ENCODE measurements around the gene RNF213.

Gene RNF213

GRCh38 chr17:80267391-80267790, 6.7 kb downstream of the RNF213 start:
- no peak overlapping the region for H3K27ac ChIP-seq (ENCODE audit: low read depth, low read length)
- no peaks in the 10 kb centered on the region for H3K9me2 ChIP-seq (replicated peaks; ENCODE audit: insufficient read depth, low read length)
- H3K4me2 ChIP-seq (ENCODE audit: low read depth, low read length, poor library complexity, severe bottlenecking), result no peak overlapping the region
- no peak overlapping the region for H3K4me3 ChIP-seq (ENCODE audit: insufficient read depth, low read length, poor library complexity, severe bottlenecking)
- no peak for TF ChIP-seq EZH2phosphoT487 (conservative IDR thresholded peaks at IDR 0.05; ENCODE audit: low read length)
- no peak for TF ChIP-seq CTCF (IDR thresholded peaks at IDR 0.05; ENCODE audit: insufficient read depth, low read length, poor library complexity, severe bottlenecking)
- H3K9me3 ChIP-seq (ENCODE audit: insufficient read depth, low read length), result no peaks in the 10 kb centered on the region
- H3K79me2 ChIP-seq (ENCODE audit: insufficient read depth, low read length), result no peaks in the 10 kb centered on the region
- H4K20me1 ChIP-seq (ENCODE audit: low read depth, low read length), result no peaks in the 10 kb centered on the region
- H3K36me3 ChIP-seq (ENCODE audit: low read length), result no peaks in the 10 kb centered on the region
- H3F3A ChIP-seq (ENCODE audit: insufficient read depth), result no peaks in the 10 kb centered on the region
- H2AFZ ChIP-seq (ENCODE audit: low read depth, low read length, severe bottlenecking), result no peak overlapping the region
- H3K27me3 ChIP-seq (ENCODE audit: low read length), result no peaks in the 10 kb centered on the region
- H3K9ac ChIP-seq (ENCODE audit: low read length), result no peak overlapping the region

DNA sequence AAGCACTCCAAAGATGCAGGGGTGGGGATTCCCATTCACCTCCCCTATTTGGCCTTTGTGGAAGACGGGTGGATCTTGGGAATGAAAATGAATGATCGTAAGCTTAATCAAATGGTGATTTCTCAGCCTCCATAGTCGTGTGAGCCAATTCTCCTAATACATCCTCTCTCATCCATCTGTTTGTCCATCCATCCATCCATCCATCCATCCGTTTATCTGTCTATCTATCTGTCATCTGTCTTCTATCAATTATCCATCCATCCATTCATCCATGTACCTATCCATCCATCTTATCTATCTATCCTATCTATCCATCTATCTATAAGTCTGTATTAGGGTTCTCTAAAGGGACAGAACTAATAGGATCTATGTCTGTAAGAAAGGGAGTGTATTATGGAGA, 7.8 kb downstream of the RNF213 start:
- no peaks in the 10 kb centered on the region for H3K79me2 ChIP-seq (ENCODE audit: insufficient read depth, low read length)
- no peak overlapping the region for H2AFZ ChIP-seq (ENCODE audit: low read depth, low read length, severe bottlenecking)
- no peaks in the 10 kb centered on the region for H3K27me3 ChIP-seq (ENCODE audit: low read length)
- TF ChIP-seq EZH2phosphoT487 (conservative IDR thresholded peaks at IDR 0.05; ENCODE audit: low read length) (no peak), CTCF (IDR thresholded peaks at IDR 0.05; ENCODE audit: insufficient read depth, low read length, poor library complexity, severe bottlenecking) (no peak)
- H3K9me2 ChIP-seq (replicated peaks; ENCODE audit: insufficient read depth, low read length), result no peaks in the 10 kb centered on the region
- H3K4me2 ChIP-seq (ENCODE audit: low read depth, low read length, poor library complexity, severe bottlenecking), result no peak overlapping the region
- no peak overlapping the region for H3K4me3 ChIP-seq (ENCODE audit: insufficient read depth, low read length, poor library complexity, severe bottlenecking)
- no peaks in the 10 kb centered on the region for H3F3A ChIP-seq (ENCODE audit: insufficient read depth)
- H3K36me3 ChIP-seq (ENCODE audit: low read length), result no peaks in the 10 kb centered on the region
- H3K9ac ChIP-seq (ENCODE audit: low read length), result no peak overlapping the region
- H3K9me3 ChIP-seq (ENCODE audit: insufficient read depth, low read length), result no peaks in the 10 kb centered on the region
- H4K20me1 ChIP-seq (ENCODE audit: low read depth, low read length), result no peaks in the 10 kb centered on the region
- H3K27ac ChIP-seq (ENCODE audit: low read depth, low read length), result no peak overlapping the region

GRCh38 chr17:80269405-80269807, 8.8 kb downstream of the RNF213 start:
- Histone ChIP-seq H3K36me3 (ENCODE audit: low read length) (no peaks in the 10 kb centered on the region), H3K9me2 (replicated peaks; ENCODE audit: insufficient read depth, low read length) (no peaks in the 10 kb centered on the region), H2AFZ (ENCODE audit: low read depth, low read length, severe bottlenecking) (no peak overlapping the region), H3K9ac (ENCODE audit: low read length) (no peak overlapping the region), H3F3A (ENCODE audit: insufficient read depth) (no peaks in the 10 kb centered on the region), H3K79me2 (ENCODE audit: insufficient read depth, low read length) (no peaks in the 10 kb centered on the region), H4K20me1 (ENCODE audit: low read depth, low read length) (no peaks in the 10 kb centered on the region), H3K9me3 (ENCODE audit: insufficient read depth, low read length) (no peaks in the 10 kb centered on the region), H3K4me2 (ENCODE audit: low read depth, low read length, poor library complexity, severe bottlenecking) (no peak overlapping the region), H3K27me3 (ENCODE audit: low read length) (no peaks in the 10 kb centered on the region), H3K4me3 (ENCODE audit: insufficient read depth, low read length, poor library complexity, severe bottlenecking) (no peak overlapping the region), H3K27ac (ENCODE audit: low read depth, low read length) (no peak overlapping the region)
- no peak for TF ChIP-seq CTCF (IDR thresholded peaks at IDR 0.05; ENCODE audit: insufficient read depth, low read length, poor library complexity, severe bottlenecking)
- no peak for TF ChIP-seq EZH2phosphoT487 (conservative IDR thresholded peaks at IDR 0.05; ENCODE audit: low read length)

Data from SU-DHL-6 (cell line).